Iris pigment epithelial cell (primary cell): Measurements from ENCODE around the gene GADD45G.

Experiments used
- DNase-seq: peaks from one replicate; pipeline ENCODE4 v3.0.0-alpha.2; 2011; ENCODE audit warnings: low read depth

GADD45G gene

GRCh38 chr9:89609426-89610006 lies 4.7 kb downstream of the GADD45G start:
- DNase-seq: no peak

GRCh38 chr9:89610391-89610925 lies 5.6 kb downstream of the GADD45G start:
- no peak for DNase-seq

- no peak for DNase-seq
These were observed 6.6 kb downstream of the GADD45G start for GRCh38 chr9:89611425-89611824.

GRCh38 chr9:89612566-89613278 lies 7.9 kb downstream of the GADD45G start:
- no peak for DNase-seq

- DNase-seq: peak; percentile 12
These were observed 9.4 kb downstream of the GADD45G start for GRCh38 chr9:89613912-89614892.

GRCh38 chr9:89615661-89616060 lies 10.8 kb downstream of the GADD45G start:
- DNase-seq: no peak

GRCh38 chr9:89616411-89616810 lies 11.6 kb downstream of the GADD45G start:
- no peak for DNase-seq

- DNase-seq: no peak
These were observed 13.2 kb downstream of the GADD45G start for GRCh38 chr9:89617978-89618377.

GRCh38 chr9:89619019-89619418 lies 14.2 kb downstream of the GADD45G start:
- DNase-seq: no peak

GRCh38 chr9:89619424-89620138 lies 14.8 kb downstream of the GADD45G start:
- DNase-seq: no peak

GRCh38 chr9:89621031-89621430 lies 16.2 kb downstream of the GADD45G start:
- DNase-seq: no peak

- no peak for DNase-seq
These were observed 16.9 kb downstream of the GADD45G start for GRCh38 chr9:89621676-89622075.

GRCh38 chr9:89622933-89623861 lies 18.4 kb downstream of the GADD45G start:
- DNase-seq: no peak

- DNase-seq: no peak
These were observed 19.2 kb downstream of the GADD45G start for GRCh38 chr9:89623925-89624420.

- DNase-seq: no peak
These were observed 21.2 kb downstream of the GADD45G start for GRCh38 chr9:89625721-89626687.

- no peak for DNase-seq
These were observed 22.0 kb downstream of the GADD45G start for GRCh38 chr9:89626741-89627265.

GRCh38 chr9:89628601-89629000 lies 23.8 kb downstream of the GADD45G start:
- DNase-seq: no peak

- no peak for DNase-seq
These were observed 24.5 kb downstream of the GADD45G start for GRCh38 chr9:89629081-89629976.
